ENCODE measurements around the gene BMPER.

BMPER gene

GRCh38 chr7:34177476-34177875 lies 272.1 kb downstream of the BMPER start:
- no peak for DNase-seq (ENCODE audit: low spot score)

- no peak for DNase-seq (ENCODE audit: low spot score)
These were observed 276.1 kb downstream of the BMPER start for GRCh38 chr7:34181271-34181958.

- DNase-seq (ENCODE audit: low spot score): peak; percentile 44
These were observed 279.1 kb downstream of the BMPER start for GRCh38 chr7:34184466-34184865.

GRCh38 chr7:34187798-34188307 lies 282.5 kb downstream of the BMPER start:
- DNase-seq (ENCODE audit: low spot score): no peak

- DNase-seq (ENCODE audit: low spot score): no peak
These were observed 283.7 kb downstream of the BMPER start for GRCh38 chr7:34189031-34189430.

GRCh38 chr7:34190299-34190698 lies 285.0 kb downstream of the BMPER start:
- DNase-seq (ENCODE audit: low spot score): no peak

GRCh38 chr7:34191162-34191561 lies 285.8 kb downstream of the BMPER start:
- DNase-seq (ENCODE audit: low spot score): no peak

GRCh38 chr7:34191771-34192479 lies 286.6 kb downstream of the BMPER start:
- no peak for DNase-seq (ENCODE audit: low spot score)

GRCh38 chr7:34192906-34193305 lies 287.6 kb downstream of the BMPER start:
- DNase-seq (ENCODE audit: low spot score): no peak

- DNase-seq (ENCODE audit: low spot score): no peak
These were observed 292.9 kb downstream of the BMPER start for GRCh38 chr7:34198231-34198641.

Measured in AG08395 (cell line).